Glomerular visceral epithelial cell (primary cell): ENCODE results near the gene CCDC27.

ENCODE experiments used
- DNase-seq: peaks from one replicate; pipeline ENCODE4 v3.0.0-alpha.2; 2016; ENCODE audit errors: extremely low spot score

CCDC27 gene

GRCh38 chr1:3752400-3752945, at the start of gene CCDC27:
Gene CCDC27, plus strand, starts transcription at chr1:3752450. Its CDS starts 32 bp downstream, at chr1:3752482.
- no peak for DNase-seq

- no peak for DNase-seq
Measured at GRCh38 chr1:3702528-3702927, 49.7 kb upstream of the CCDC27 start.

- no peak for DNase-seq
Measured at GRCh38 chr1:3702990-3703728, 49.1 kb upstream of the CCDC27 start.

GRCh38 chr1:3703786-3704371, 48.4 kb upstream of the CCDC27 start:
- DNase-seq, result no peak

GRCh38 chr1:3705341-3705950, 46.8 kb upstream of the CCDC27 start:
- DNase-seq, result no peak

- DNase-seq, result no peak
Measured at GRCh38 chr1:3706651-3707297, 45.5 kb upstream of the CCDC27 start.

GRCh38 chr1:3707298-3707938, 44.8 kb upstream of the CCDC27 start:
- DNase-seq, result no peak

- no peak for DNase-seq
Measured at GRCh38 chr1:3707939-3708328, 44.3 kb upstream of the CCDC27 start.

- no peak for DNase-seq
Measured at GRCh38 chr1:3708791-3709190, 43.5 kb upstream of the CCDC27 start.

GRCh38 chr1:3710251-3710650, 42.0 kb upstream of the CCDC27 start:
- DNase-seq, result no peak

GRCh38 chr1:3711381-3711779, 40.9 kb upstream of the CCDC27 start:
- no peak for DNase-seq

- DNase-seq, result no peak
Measured at GRCh38 chr1:3711780-3712451, 40.3 kb upstream of the CCDC27 start.

- no peak for DNase-seq
Measured at GRCh38 chr1:3712573-3713535, 39.4 kb upstream of the CCDC27 start.

GRCh38 chr1:3713840-3714239, 38.4 kb upstream of the CCDC27 start:
- DNase-seq, result no peak

GRCh38 chr1:3714284-3714741, 37.9 kb upstream of the CCDC27 start:
- DNase-seq, result no peak

GRCh38 chr1:3714814-3715213, 37.4 kb upstream of the CCDC27 start:
- no peak for DNase-seq

GRCh38 chr1:3716351-3716750, 35.9 kb upstream of the CCDC27 start:
- no peak for DNase-seq

- no peak for DNase-seq
Measured at GRCh38 chr1:3717041-3717714, 35.1 kb upstream of the CCDC27 start.
